GM10248 (cell line): ENCODE measurements around the gene ADAMTSL3.
"Not testable (repeated sequence)": the region's sequence is repeated elsewhere in the genome, so short reads cannot be mapped to it uniquely, and the experiment has no call there.

Source experiments
- CTCF ChIA-PET: fragments of 300-600 bp; sonication (Branson Sonifier 250); formaldehyde crosslinking; extraction: SDS; loops from one replicate; lab custom pipeline; 2021; ENCODE audit warnings: antibody characterized with exemption; lab: Yijun Ruan, JAX
- POLR2A ChIA-PET: fragments of 350-650 bp; sonication (Branson Sonifier 250); formaldehyde crosslinking; extraction: SDS; loops from one replicate; lab custom pipeline; 2020; ENCODE audit warnings: antibody characterized with exemption; lab: Yijun Ruan, JAX
- DNase-seq: peaks from one replicate; pipeline ENCODE4 v3.0.0; 2012; ENCODE audit errors: extremely low spot score
- CTCF ChIP-seq: IDR thresholded peaks from 2 replicates; pipeline ENCODE4 v1.5.1; 2012; ENCODE audit warnings: mild to moderate bottlenecking, low read depth; ENCODE audit errors: extremely low read depth, missing control alignments, control extremely low read depth

Gene ADAMTSL3

GRCh38 chr15:84037301-84037700, 383.4 kb downstream of the ADAMTSL3 start:
- TF ChIP-seq CTCF = no peak
- POLR2A ChIA-PET = no interaction called here
- DNase-seq = no peak
- CTCF ChIA-PET = interaction anchor here (0.9 to 2.6 kb wide), 5 partner anchors 10 to 476 kb away, joined by 3 to 22 read pairs (median 3); no protein-coding TSS in a partner anchor

GRCh38 chr15:84042434-84043056, 388.6 kb downstream of the ADAMTSL3 start:
- POLR2A ChIA-PET, CTCF ChIA-PET: not testable (repeated sequence)

DNA sequence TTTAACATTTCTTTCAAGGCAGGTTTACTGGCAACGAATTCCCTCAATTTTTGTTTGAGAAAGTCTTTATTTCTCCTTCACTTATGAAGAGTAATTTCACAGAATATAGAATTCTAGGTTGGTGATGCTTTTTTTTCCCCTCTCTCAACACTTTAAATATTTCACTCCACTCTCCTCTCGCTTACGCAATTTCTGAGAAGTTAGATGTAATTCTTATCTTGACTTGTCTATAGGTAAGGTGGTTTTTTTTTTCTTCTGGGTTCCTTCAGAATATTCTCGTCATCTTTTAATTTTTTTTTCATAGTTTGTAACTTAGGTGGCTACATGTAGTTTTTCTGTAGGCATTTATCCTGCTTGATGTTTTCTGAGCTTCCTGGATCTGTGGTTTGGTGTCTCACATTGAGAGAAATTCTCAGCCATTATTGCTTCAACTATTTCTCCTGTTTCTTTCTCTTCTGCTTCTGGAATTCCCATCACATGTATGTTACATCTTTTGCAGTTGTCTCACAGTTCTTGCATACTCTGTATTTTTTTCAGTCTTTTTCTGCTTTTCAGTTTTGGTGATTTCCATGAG, 392.2 kb downstream of the ADAMTSL3 start:
- POLR2A ChIA-PET = no interaction called here
- no peak for TF ChIP-seq CTCF
- DNase-seq = no peak
- CTCF ChIA-PET = interaction anchor here (1.4 to 1.8 kb wide), 2 partner anchors 9 to 11 kb away, joined by 5 to 6 read pairs; no protein-coding TSS in a partner anchor

More at GRCh38 chr15:84042434-84043056, 388.6 kb downstream of the ADAMTSL3 start:
- DNase-seq = not testable (repeated sequence)

- CTCF ChIA-PET, POLR2A ChIA-PET, DNase-seq: not testable (repeated sequence)
These were observed 395.6 kb downstream of the ADAMTSL3 start for GRCh38 chr15:84049480-84049879.

GRCh38 chr15:84050076-84050475, 396.2 kb downstream of the ADAMTSL3 start:
- DNase-seq = no peak
- CTCF ChIA-PET = no interaction called here
- POLR2A ChIA-PET = no interaction called here
- no peak for TF ChIP-seq CTCF

- CTCF ChIA-PET, POLR2A ChIA-PET, DNase-seq: not testable (repeated sequence)
These were observed 397.2 kb downstream of the ADAMTSL3 start for GRCh38 chr15:84051146-84051545.

DNA sequence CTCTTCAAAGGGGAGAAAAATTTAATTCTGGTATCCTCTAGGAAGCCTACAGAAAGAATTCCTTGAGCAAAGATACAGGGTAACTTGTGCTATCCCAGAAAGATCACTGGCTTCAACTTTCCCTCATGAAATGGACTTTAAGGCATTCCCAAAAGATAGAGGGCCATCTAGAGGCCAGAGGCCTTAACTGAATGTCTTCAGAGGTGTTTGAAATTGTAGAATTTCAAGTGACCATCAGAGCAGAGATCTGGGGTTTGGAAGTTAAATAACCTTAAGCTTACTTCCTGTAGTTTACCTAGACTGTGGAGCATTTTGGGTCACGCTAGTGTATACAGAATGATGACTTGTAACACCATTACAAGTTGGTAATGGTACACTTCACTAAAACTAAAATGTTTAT, 400.6 kb downstream of the ADAMTSL3 start:
- DNase-seq, POLR2A ChIA-PET: not testable (repeated sequence)
- CTCF ChIA-PET = interaction anchor here (1.2 kb wide), 1 partner anchor 321 kb away, joined by 3 read pairs; no protein-coding TSS in a partner anchor

GRCh38 chr15:84057714-84058331, 403.9 kb downstream of the ADAMTSL3 start:
- TF ChIP-seq CTCF = no peak
- DNase-seq = no peak
- ChIA-PET POLR2A (no interaction called here), CTCF (no interaction called here)

DNA sequence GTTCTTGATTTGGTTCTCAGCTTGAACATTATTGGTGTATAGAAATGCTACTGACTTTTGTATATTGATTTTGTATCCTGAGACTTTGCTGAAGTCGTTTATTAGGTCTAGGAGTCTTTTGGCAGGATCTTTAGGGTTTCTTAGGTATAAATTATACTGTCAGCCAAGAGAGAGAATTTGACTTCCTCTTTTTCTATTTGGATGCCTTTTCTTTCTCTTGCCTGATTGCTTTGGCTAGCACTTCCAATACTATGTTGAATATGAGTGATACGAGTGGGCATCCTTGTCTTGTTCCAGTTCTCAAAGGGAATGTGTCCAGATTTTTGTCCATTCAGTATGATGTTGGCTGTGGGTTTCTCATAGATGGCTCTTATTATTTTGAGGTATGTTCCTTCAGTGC, 409.8 kb downstream of the ADAMTSL3 start:
- DNase-seq, POLR2A ChIA-PET, CTCF ChIA-PET: not testable (repeated sequence)

GRCh38 chr15:84068674-84069073, 414.8 kb downstream of the ADAMTSL3 start:
- CTCF ChIA-PET, POLR2A ChIA-PET, DNase-seq: not testable (repeated sequence)

GRCh38 chr15:84078038-84078437, 424.1 kb downstream of the ADAMTSL3 start:
- DNase-seq, POLR2A ChIA-PET, CTCF ChIA-PET: not testable (repeated sequence)

GRCh38 chr15:84079325-84079884, 425.5 kb downstream of the ADAMTSL3 start:
- POLR2A ChIA-PET, CTCF ChIA-PET, DNase-seq: not testable (repeated sequence)
